Measurements from ENCODE around the gene GBX1. TPM values are rescaled to one million over a fixed set of nuclear protein-coding genes. Genes with fewer than 3 reads are reported as not detected.

Gene GBX1
- total RNA-seq, 4 donors from 2014 or later: not detected

GRCh38 chr7:151179946-151180345 is 12.5 kb upstream of the GBX1 start:
- DNase-seq (ENCODE audit: extremely low spot score): no peak
- Histone ChIP-seq H3K27ac (replicated peaks in 1 of 4) (no peak overlapping the region), H3K4me1 (peaks cover 0 to under 1% (median under 1%) of the 10 kb centered on the region in 4 donors), H3K4me3 (no peak overlapping the region), H3K27me3 (peaks cover 0 to 49% (median 0%) of the 10 kb centered on the region in 4 donors), H3K36me3 (peaks cover 0 to 9% (median 0%) of the 10 kb centered on the region in 4 donors), H3K9me3 (no peaks in the 10 kb centered on the region)
- TF ChIP-seq CTCF (IDR thresholded peaks at IDR 0.05) (no peak), EP300 (IDR thresholded peaks at IDR 0.05) (no peak)
- intact Hi-C loops (cut with DNase I): no loop called here
- whole genome bisulfite sequencing: 61% methylated on average over 4 of the region's 4 CpGs

GRCh38 chr7:151179287-151179860 is 11.9 kb upstream of the GBX1 start:
- intact Hi-C loops (cut with DNase I): no loop called here

GRCh38 chr7:151178831-151179230 is 11.3 kb upstream of the GBX1 start:
- intact Hi-C loops (cut with DNase I): no loop called here
- H3K27me3 ChIP-seq: peaks cover 0 to 60% (median 2%) of the 10 kb centered on the region in 4 donors
- peaks cover 0 to 7% (median 2%) of the 10 kb centered on the region in 4 donors for H3K4me1 ChIP-seq
- no peak for DNase-seq (ENCODE audit: extremely low spot score)
- H3K9me3 ChIP-seq: peaks cover 0 to 4% (median 0%) of the 10 kb centered on the region in 4 donors
- H3K27ac ChIP-seq (replicated peaks in 1 of 4): no peak overlapping the region
- TF ChIP-seq POLR2AphosphoS5 (IDR thresholded peaks at IDR 0.05): no peak
- TF ChIP-seq CTCF (IDR thresholded peaks at IDR 0.05): no peak
- no peak for TF ChIP-seq EP300 (IDR thresholded peaks at IDR 0.05)
- TF ChIP-seq POLR2A (IDR thresholded peaks at IDR 0.05; ENCODE audit: low read depth): no peak
- WGBS: 83% methylated on average over 2 of the region's 2 CpGs
- no peak overlapping the region for H3K4me3 ChIP-seq
- H3K36me3 ChIP-seq: peaks cover 0 to 9% (median 0%) of the 10 kb centered on the region in 4 donors

More at GRCh38 chr7:151179287-151179860, 11.9 kb upstream of the GBX1 start:
- TF ChIP-seq CTCF (IDR thresholded peaks at IDR 0.05) (no peak), POLR2A (IDR thresholded peaks at IDR 0.05; ENCODE audit: low read depth) (no peak), POLR2AphosphoS5 (IDR thresholded peaks at IDR 0.05) (no peak), EP300 (IDR thresholded peaks at IDR 0.05) (no peak)
- peaks cover 0 to 55% (median under 1%) of the 10 kb centered on the region in 4 donors for H3K27me3 ChIP-seq
- H3K36me3 ChIP-seq: peaks cover 0 to 9% (median 0%) of the 10 kb centered on the region in 4 donors
- no peak for DNase-seq (ENCODE audit: extremely low spot score)
- H3K4me3 ChIP-seq: no peak overlapping the region
- H3K27ac ChIP-seq (replicated peaks in 1 of 4): no peak overlapping the region
- WGBS: 86% methylated on average over 7 of the region's 8 CpGs
- peaks cover 0 to 6% (median 2%) of the 10 kb centered on the region in 4 donors for H3K4me1 ChIP-seq
- H3K9me3 ChIP-seq: peaks cover 0 to 4% (median 0%) of the 10 kb centered on the region in 4 donors

GRCh38 chr7:151178236-151178635 is 10.7 kb upstream of the GBX1 start:
- no peak for DNase-seq (ENCODE audit: extremely low spot score)
- intact Hi-C loops (cut with DNase I): no loop called here
- Histone ChIP-seq H3K27me3 (peaks cover 0 to 63% (median 5%) of the 10 kb centered on the region in 4 donors), H3K4me1 (peaks cover 0 to 7% (median 2%) of the 10 kb centered on the region in 4 donors), H3K9me3 (peaks cover 0 to 4% (median 0%) of the 10 kb centered on the region in 4 donors), H3K4me3 (no peak overlapping the region), H3K36me3 (peaks cover 0 to 9% (median 0%) of the 10 kb centered on the region in 4 donors), H3K27ac (replicated peaks in 1 of 4) (no peak overlapping the region)
- WGBS: 87% methylated on average over 9 of the region's 9 CpGs
- TF ChIP-seq EP300 (IDR thresholded peaks at IDR 0.05) (no peak), POLR2AphosphoS5 (IDR thresholded peaks at IDR 0.05) (no peak), CTCF (IDR thresholded peaks at IDR 0.05) (no peak), POLR2A (IDR thresholded peaks at IDR 0.05; ENCODE audit: low read depth) (no peak)

All from esophagus muscularis mucosa (tissue), 4 donors.